Measurements from ENCODE around the gene NTM.

NTM gene

DNA sequence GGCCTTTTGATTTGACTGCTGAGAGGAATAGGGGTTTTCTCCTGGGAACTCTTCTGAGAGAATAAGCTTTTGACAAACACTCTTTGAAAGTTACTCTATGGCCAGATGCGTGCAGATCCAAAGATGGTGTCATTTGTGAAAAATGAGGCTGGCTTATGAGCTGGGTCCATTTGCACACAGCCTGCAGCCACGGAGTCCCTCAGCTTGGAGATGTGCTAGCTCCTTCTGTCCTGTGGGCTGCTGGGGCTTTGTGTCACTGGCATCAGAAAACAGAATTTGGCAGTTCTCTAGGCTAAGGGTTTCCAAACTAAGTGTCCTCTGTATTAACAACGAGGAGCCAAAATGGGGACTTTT, 702.4 kb downstream of the NTM start:
- TF ChIP-seq, protein P1, sequence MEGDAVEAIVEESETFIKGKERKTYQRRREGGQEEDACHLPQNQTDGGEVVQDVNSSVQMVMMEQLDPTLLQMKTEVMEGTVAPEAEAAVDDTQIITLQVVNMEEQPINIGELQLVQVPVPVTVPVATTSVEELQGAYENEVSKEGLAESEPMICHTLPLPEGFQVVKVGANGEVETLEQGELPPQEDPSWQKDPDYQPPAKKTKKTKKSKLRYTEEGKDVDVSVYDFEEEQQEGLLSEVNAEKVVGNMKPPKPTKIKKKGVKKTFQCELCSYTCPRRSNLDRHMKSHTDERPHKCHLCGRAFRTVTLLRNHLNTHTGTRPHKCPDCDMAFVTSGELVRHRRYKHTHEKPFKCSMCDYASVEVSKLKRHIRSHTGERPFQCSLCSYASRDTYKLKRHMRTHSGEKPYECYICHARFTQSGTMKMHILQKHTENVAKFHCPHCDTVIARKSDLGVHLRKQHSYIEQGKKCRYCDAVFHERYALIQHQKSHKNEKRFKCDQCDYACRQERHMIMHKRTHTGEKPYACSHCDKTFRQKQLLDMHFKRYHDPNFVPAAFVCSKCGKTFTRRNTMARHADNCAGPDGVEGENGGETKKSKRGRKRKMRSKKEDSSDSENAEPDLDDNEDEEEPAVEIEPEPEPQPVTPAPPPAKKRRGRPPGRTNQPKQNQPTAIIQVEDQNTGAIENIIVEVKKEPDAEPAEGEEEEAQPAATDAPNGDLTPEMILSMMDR (conservative IDR thresholded peaks at IDR 0.05; ENCODE audit: low read depth, low read length): no peak
- no peak for DNase-seq (ENCODE audit: low read depth)
- H3K4me3 ChIP-seq (ENCODE audit: low read length): no peak overlapping the region

DNA sequence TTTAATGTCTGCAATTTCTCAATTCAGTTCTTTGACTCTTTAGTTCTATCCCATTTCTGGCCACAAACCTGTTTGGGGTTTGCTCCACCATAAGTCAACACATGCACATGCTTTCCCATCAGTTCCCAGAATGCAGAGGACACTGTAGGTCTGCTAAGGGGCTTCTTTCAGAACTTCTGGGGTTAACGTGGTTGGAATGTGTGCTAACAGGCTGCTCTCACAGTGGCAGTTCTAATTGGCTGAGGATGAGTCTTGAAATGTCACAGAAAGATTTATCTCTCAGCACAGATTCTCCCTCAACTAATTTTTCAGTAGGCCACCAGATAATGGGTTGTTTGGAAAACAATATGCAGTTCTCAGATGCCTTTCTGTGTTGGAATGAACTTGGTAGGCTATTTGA, 703.4 kb downstream of the NTM start:
- TF ChIP-seq, protein P1 (conservative IDR thresholded peaks at IDR 0.05; ENCODE audit: low read depth, low read length): no peak
- no peak overlapping the region for H3K4me3 ChIP-seq (ENCODE audit: low read length)
- DNase-seq (ENCODE audit: low read depth): no peak

DNA sequence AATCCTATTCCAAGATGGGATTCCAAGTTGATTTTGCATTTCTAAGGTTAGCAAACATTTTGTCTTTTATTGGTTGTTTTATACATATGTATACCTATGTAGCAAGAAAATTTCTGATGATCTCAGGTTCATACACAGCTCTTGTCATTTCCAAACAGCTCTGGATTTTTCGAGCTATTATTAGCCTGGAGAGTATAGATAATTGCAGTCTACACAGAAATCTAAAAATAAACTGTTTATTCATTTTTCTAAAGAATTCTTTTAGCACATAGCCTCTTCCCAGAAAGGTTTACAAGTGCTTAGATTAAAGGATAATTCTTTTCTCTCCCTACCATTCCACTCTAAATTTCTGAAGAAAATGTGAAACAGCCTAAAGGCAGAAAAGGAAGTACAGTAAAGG, 705.0 kb downstream of the NTM start:
- H3K4me3 ChIP-seq (ENCODE audit: low read length): no peak overlapping the region
- DNase-seq (ENCODE audit: low read depth): no peak
- TF ChIP-seq, protein P1 (conservative IDR thresholded peaks at IDR 0.05; ENCODE audit: low read depth, low read length): no peak

DNA sequence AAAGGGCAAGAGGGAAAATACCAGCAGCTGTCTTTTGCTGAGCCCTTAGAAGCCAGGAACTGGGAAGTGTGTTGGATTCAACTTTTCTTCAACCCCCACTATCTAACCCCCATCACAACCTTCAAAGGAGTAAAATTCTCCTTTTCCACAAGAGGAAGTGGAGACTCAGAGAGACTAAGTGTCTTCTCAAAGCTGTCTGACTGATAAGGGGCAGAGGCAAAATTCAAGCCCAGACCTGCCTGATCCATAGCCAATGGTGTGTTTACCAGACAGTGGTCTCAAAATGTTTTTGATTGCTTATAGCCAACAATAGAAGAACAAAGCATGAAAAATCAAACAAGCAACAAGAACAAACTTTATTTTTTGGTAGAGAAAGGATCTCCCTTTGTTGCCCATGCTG, 707.0 kb downstream of the NTM start:
- TF ChIP-seq, protein P1 (conservative IDR thresholded peaks at IDR 0.05; ENCODE audit: low read depth, low read length): no peak
- no peak overlapping the region for H3K4me3 ChIP-seq (ENCODE audit: low read length)
- no peak for DNase-seq (ENCODE audit: low read depth)

DNA sequence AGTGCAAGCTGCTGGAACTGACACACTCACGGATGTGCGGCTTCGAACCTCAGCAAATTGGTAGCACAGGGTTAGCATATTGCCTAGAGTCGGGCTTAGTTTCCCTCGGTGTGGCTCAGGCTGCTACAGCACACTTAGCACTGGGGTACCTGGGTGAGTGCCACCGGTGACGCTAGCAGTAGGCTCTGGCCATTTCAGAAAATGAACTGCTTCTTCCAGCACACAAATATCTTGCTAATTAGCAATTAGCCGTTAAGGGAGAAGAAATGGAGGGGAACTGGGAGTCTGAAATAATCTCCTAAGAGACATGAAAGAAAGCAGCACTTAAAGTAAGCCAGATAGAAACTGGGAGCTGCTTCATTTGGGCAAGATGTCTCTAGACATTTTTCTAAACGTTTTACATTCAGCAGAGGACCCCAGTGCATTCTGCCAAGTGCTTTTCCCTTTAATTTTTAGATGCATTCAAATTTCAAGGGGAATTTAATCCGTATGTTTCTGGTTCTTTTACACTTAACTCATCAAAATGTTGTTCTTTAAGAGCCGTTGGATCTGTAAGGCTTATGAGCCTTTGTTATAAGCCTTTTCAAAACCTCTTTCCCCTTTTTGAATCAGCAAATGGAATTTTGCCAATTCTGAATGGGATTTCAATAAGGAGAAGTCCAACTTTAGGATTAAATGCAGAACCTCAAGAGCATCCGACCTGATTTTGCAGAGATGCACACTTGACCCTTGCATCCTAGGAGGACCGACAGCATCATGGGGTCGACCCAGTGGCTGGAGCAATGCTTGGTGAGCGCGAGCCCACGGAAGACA, 708.1 kb downstream of the NTM start:
- TF ChIP-seq, protein P1 (conservative IDR thresholded peaks at IDR 0.05; ENCODE audit: low read depth, low read length): no peak
- no peak overlapping the region for H3K4me3 ChIP-seq (ENCODE audit: low read length)
- DNase-seq (ENCODE audit: low read depth): no peak

DNA sequence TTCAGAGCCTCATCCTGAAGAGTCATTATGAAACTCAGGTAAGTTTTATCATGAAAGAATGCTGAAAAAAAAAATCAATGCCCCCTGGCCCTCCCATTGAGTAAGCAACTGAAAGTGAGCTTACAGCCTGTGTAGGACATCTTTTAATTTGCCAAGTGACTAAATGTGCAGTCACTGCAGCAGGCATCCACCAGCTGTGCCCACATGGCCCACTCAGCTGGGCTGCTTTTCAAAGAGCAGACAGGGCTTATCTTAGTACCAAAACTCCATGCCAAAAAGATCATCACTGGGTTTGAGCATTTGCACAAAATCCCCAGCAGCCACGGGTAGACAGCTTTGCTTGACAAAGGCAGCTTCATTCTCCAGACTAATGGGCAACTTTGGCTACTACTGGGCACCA, 709.7 kb downstream of the NTM start:
- TF ChIP-seq, protein P1 (conservative IDR thresholded peaks at IDR 0.05; ENCODE audit: low read depth, low read length): no peak
- DNase-seq (ENCODE audit: low read depth): no peak
- H3K4me3 ChIP-seq (ENCODE audit: low read length): no peak overlapping the region

DNA sequence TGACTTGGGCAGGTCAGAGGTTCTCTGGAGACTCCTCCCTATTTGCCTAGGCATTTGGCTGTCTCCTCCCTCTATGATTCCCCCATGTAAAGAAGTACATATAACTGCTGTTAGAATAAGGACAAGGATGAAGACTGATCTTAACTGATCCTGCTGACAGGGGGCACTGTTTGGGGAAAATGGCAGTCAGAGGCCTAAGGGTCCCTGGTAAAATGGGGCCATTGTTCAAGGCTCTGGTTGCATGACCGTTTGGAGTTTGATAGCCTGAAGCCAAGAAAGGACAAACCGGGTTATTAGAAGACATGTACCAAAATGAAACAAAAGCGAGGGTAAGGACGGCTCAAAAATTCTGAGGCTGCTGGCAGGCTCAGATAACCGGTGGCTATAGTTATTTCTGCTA, 712.2 kb downstream of the NTM start:
- DNase-seq (ENCODE audit: low read depth): no peak
- H3K4me3 ChIP-seq (ENCODE audit: low read length): no peak overlapping the region
- TF ChIP-seq, protein P1 (conservative IDR thresholded peaks at IDR 0.05; ENCODE audit: low read depth, low read length): no peak
